Motor neuron (in vitro differentiated cells): ENCODE measurements around the gene SRRM2. TPM values are rescaled to one million over a fixed set of nuclear protein-coding genes. Genes with fewer than 3 reads are reported as not detected.
A peak's percentile ranks its signal among the peaks of the same experiment; 100 is the strongest.

Experiments
- ATAC-seq, 8 experiments: fragments of 200-7000 bp; cut with Tn5 transposase; replicated peaks in 6 of 8; 2 replicates each; pipeline ENCODE4 v1.8.0; 2021; ENCODE audit warnings: mild to moderate bottlenecking in 8 of 8, moderate library complexity in 8 of 8
- H3K27ac ChIP-seq, 2 donors: fragments of 250-450 bp; sonication (Bioruptor Pico); 2 replicates each; pipeline ENCODE4 v1.9.0; 2021; ENCODE audit warnings: antibody characterized with exemption in 2 of 2, mild to moderate bottlenecking in 2 of 2, moderate library complexity in 1 of 2
- H3K4me1 ChIP-seq, 2 donors: fragments of 250-450 bp; sonication (Bioruptor Pico); replicated peaks in 1 of 2; 2 replicates each; pipeline ENCODE4 v1.6.1; 2021; ENCODE audit warnings: antibody characterized with exemption in 2 of 2, mild to moderate bottlenecking in 2 of 2, moderate library complexity in 1 of 2
- H3K4me3 ChIP-seq, 5 donors: fragments of 250-450 bp; sonication (Bioruptor Pico); 2 replicates each; pipeline ENCODE4 v1.9.0; 2021; ENCODE audit warnings: antibody characterized with exemption in 5 of 5, mild to moderate bottlenecking in 5 of 5, moderate library complexity in 4 of 5
- WGBS, 10 experiments: fragments of 450-650 bp; shearing (Covaris generic); methylation state at CpG; one replicate each; pipeline ENCODE4 v1.0.0; 2022; 5-methylcytosine and 5-hydroxymethylcytosine counted together
- in situ Hi-C, 9 experiments: fragments of 400-800 bp; cut with MboI; loops; one replicate each; pipeline ENCODE4 v1.15.0; 2021; ENCODE audit warnings: low sequenced_read_pairs in 9 of 9, low pct_unique_long_range_greater_than_20kb in 2 of 9; ENCODE audit not compliant: unreplicated experiment in 9 of 9
- total RNA-seq, 8 experiments: library from RNA; unstranded; fragments of 300-600 nt; gene quantifications; 2 replicates each; pipeline versions ENCODE4 v1.2.3 to v1.2.4, GENCODE V29; 2022

SRRM2 gene
- 100 to 1,000 TPM in 5 of 8 experiments, 10 to 100 TPM in 3; 66.4 to 557 (median 130) TPM for total RNA-seq

DNA sequence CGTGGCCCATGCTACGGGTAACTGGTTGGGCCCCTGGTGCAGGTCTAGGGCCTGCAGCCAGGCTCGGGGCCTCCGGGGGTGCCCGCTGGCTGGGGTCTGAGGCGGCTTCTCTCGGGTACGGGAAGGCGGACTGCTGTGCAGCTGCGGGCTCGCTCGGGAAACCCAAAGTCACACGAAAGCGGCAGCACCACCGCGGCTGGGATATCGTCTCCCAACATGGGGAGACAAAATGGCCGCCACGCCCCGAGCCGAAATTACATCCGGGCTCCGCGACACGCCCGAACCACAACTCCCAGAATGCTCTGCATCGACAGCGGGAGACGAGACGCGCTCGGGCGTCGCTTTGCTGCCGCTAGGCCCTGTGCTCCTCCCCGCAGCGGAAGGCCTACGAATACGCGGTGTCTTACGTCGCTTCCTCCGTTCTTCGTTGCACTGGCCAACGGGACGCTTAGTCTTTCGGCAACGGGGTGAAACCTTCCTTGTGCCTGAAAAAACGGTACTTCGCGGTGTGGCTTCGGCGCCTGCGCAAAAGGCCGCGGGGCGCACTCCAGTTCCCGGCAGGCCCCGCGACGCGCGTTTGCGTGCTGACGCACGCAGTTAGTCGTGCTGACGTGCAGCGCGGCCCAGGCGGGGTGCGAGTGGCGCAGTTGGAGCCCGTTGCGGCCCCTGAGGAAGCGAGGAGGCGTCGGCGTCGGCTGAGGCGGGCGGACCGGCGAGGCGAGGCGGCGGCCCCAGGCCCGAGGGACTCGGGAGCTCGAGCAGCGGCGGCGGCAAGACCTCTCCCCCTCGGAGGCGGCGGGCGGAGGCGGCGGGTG lies at the start of gene SRRM2:
Gene SRRM2, plus strand, starts transcription at position 604 of the 815 bp plus-strand sequence. CDS start 3,727 bp downstream, outside the sequence.
- peaks cover 19 to 20% of the 10 kb centered on the region in 2 donors for H3K4me1 ChIP-seq
- H3K27ac ChIP-seq: peak within 1 kb of the TSS; percentile 99 to 100
- peak within 1 kb of the TSS; percentile 54 to 97 (median 87) for H3K4me3 ChIP-seq
- peak; percentile 83 to 94 (median 88) for ATAC-seq
- in situ Hi-C loops: no loop called here
- WGBS, 10 experiments: 0 to 10% (median 0%) methylated on average over 1 to 7 of the region's 99 CpGs; no CpG with 5 or more reads in 5 of the 10 experiments

DNA sequence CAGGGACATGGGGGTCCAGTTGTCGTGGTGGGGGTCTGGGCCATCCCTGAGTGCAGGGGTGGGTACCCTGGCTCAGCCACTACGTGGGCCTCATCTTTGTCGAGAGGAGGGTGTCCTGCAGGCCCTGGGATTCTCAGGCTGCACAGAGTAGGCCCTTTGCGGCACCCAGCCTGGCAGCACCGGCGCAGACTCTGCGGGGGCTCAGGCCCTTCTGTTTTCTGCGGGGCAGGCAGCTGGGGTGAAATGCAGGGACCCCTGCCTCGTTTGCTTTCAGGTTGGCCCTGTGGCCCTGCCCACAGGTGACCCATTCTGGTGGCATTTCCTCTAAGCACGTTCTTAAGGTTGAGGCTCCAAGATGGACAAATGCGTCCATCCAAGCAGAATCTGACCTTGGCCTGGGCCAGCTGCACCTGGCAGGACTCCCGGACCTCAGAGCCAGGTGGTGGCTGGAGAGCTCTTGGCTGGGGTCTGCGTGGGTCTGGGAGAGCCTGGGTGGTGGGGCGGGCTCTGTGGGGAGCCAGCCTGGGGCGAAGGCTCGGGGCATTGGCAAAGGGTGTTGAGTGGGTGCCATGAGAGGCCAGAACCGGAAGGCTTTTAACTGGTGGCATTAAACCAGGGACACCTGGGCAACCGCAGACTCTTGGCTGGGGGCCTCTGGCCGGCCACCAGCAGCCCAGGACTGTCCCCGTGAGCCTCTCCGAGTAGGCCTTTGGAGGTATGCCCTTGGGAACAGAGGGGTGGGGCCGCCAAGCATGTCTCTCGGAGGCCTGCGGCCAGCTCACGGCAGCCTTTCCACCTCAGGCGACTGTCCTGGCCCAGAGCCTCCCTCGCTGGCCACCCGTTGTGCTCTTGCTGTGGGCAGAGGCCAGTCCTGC lies 49.3 kb upstream of the SRRM2 start:
- no peak for ATAC-seq
- WGBS, 10 experiments: 90 to 100% (median 97%) methylated on average over 1 to 5 of the region's 28 CpGs; no CpG with 5 or more reads in 7 of the 10 experiments
- H3K4me1 ChIP-seq: no peaks in the 10 kb centered on the region
- no peak overlapping the region for H3K27ac ChIP-seq
- H3K4me3 ChIP-seq: no peak overlapping the region
- in situ Hi-C loops: no loop called here

DNA sequence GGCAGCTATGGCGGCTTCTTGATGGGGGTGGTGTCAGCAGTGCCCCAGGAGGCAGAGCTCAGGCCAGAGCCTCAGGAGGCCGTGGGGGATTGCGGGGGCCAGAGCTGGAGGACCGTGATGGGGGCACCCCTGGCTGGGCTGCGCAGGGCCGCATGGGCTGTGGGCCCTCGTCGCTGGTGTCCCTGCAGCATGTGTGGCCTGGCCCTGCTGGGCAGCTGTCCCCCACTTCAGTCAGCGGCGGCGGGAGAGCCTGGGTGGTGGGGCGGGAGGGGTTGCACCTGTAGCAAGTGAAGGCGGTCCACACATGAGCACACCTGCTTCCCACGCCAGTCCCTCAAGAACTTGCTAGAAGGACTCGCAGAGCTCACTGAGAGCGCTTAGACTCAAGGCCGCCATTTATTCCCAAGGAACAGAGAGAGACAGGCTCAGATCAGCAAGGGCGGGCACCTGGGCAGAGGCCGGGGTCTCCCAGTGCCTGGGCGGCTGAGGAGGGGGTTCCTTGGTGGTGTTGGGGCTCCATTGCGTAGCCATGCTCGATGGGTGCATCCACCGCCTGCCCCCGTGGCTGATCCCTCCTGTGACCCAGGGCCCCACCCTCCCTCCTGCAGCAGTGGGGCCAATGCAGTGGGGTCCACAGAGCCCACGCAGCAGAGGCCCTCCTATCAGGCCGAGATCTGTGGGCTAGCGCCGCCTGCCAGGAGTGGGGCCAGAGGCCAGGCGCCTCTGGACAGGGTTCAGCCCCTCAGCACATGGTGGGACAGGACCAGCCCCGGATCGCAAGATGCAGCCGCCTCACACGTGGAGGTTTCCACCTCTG lies 48.1 kb upstream of the SRRM2 start:
- 96% methylated on average over 4 of the region's 33 CpGs; no CpG with 5 or more reads in 9 of the 10 experiments for WGBS, 10 experiments
- H3K27ac ChIP-seq: no peak overlapping the region
- no peak overlapping the region for H3K4me3 ChIP-seq
- ATAC-seq: peak in 1 of 8 experiments; percentile 10
- no peaks in the 10 kb centered on the region for H3K4me1 ChIP-seq
- in situ Hi-C loops: no loop called here

DNA sequence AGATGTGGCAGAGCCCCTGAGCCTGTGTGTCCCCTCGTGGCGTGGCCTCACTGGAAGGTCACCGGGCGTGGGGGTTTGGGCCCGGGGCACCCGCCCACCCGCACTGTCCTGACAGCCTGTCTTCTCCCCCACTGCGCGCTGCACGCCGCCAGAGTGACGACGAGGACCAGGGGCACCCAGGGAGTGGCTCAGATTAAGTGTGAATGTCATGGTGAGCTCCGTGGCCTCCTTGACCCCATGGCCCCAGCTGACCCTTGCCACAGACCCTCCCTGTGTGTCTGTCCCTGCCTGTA lies 47.5 kb upstream of the SRRM2 start:
- Histone ChIP-seq H3K4me3 (no peak overlapping the region), H3K4me1 (no peaks in the 10 kb centered on the region), H3K27ac (no peak overlapping the region)
- no peak for ATAC-seq
- WGBS, 10 experiments: no CpG with 5 or more reads among the region's 14 CpGs
- in situ Hi-C loops: no loop called here

DNA sequence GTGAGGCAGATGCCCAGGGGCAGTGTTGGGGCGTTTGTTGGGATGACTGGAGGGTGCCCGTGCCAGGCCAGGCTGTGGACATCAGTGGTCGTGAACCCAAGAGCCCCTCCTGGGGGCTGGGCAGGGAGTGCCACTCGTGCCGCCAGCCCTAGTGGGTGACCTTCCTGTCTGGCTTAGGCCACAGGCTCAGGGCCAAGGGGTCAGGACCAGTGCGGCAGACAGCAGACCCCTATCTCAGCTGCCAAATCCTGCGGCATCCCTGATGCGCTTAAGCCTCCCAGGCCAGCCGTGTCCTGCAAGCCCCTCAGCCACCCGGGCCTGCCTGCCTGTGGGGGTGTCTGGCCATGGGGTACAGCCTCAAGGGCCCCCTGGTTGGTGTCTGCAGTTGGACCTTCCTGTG lies 47.1 kb upstream of the SRRM2 start:
- Histone ChIP-seq H3K27ac (no peak overlapping the region), H3K4me3 (no peak overlapping the region), H3K4me1 (no peaks in the 10 kb centered on the region)
- in situ Hi-C loops: no loop called here
- ATAC-seq: peak in 1 of 8 experiments; percentile 2
- 60 to 90% (median 87%) methylated on average over 1 to 5 of the region's 10 CpGs; no CpG with 5 or more reads in 7 of the 10 experiments for WGBS, 10 experiments

DNA sequence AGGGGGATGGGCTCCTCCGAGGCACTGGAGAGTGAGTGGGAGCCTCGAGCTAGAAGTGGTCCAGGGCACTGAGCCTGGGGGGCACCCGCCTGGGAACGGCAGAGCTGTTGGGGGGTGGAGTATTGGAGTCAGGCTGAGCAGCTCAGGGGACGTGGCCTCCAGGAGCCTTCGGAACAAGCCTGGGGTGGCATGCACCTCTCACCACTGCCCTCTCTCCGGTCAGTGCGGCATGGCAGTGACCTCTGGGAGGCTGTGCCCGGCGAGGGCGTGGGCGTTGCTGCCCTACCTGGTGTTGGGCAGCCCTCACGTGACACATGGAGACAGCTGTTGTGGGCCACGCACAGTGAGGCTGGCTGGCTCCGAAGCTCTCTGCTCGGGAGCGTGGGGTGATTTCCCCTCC lies 46.4 kb upstream of the SRRM2 start:
- Histone ChIP-seq H3K4me1 (no peaks in the 10 kb centered on the region), H3K27ac (no peak overlapping the region), H3K4me3 (no peak overlapping the region)
- 93 to 100% methylated on average over 1 to 5 of the region's 17 CpGs; no CpG with 5 or more reads in 8 of the 10 experiments for WGBS, 10 experiments
- in situ Hi-C loops: no loop called here
- no peak for ATAC-seq

DNA sequence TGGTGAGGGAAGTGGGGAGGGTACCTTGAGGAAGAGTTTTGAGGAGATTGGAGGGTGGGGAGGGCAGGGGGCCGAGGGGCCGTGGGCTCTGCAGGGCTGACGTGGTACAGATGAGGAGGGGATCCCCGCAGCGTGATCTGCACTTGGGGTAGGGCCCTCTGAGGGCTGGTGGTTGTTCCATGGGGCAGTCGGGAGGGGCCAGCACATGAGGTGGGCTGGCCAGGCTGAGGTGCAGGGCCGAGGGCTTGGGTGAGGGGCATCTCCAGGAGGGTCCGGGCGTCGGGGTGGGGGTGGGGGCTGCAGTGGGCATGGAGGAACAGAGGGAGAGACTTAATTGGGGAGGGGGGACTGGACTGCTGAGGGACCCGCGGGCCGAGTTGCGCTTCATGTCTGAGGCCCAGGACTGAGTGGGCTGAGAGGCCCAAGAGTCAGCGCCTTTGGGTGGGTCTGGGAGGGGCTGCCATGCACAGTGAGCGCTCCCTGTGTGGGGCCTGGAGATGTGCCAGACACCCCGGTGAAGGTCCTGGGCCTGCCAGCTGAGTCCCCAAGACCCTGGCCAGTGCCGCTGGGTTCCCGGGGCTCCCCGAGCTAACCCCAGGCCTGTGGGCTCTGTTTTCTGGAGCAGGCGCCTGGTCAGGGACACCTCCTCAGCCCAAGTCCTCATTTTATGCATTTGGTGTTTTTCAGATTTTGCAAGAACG lies 45.7 kb upstream of the SRRM2 start:
- Histone ChIP-seq H3K4me3 (no peak overlapping the region), H3K27ac (no peak overlapping the region), H3K4me1 (no peaks in the 10 kb centered on the region)
- in situ Hi-C loops: no loop called here
- WGBS, 10 experiments: 83 to 94% methylated on average over 1 to 3 of the region's 22 CpGs; no CpG with 5 or more reads in 8 of the 10 experiments
- ATAC-seq: no peak

DNA sequence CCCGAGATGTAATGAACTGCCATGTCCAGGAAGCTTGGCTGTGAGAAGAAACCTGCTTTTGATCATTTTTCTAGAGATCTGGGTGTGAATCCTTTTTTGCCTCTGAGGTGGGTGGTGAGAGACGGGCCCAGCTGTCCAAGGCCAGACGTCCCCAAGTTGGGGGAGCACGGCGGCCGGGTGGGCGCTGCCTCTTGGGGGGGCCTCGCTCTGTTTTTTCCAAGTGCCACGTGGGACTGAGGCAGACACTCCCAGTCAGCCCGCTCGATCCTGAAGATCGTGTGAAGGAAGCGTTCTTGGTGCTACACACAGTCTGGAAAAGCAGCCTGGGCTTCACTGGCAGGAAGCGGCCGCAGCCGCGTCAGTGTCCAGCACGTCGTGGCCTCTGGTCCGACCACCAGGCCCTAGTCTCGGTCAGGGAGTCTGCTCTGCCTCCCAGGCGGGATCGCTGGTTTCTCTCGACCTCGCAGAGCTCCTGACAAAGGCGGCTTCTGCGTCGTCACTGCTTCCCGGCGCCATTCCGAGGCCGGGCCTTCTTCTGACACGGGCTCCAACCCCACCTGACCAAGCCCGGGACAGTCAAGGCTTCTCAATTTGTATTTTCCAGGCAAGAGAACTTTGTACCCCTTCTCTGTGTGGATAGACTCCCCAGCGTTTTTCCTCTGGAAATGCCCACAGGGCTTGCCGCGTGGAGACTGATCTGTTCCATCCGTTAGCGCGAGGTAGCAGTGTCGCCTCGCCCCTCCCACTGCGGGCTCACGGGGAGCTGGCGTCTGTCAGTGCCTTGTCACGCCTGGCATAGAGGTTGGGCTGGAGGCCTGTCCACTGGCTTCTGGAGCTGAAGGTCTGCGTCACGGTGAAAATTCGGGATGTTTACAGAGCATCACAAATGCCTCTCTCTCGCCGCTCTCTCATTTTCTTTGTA lies 44.8 kb upstream of the SRRM2 start:
- no peak for ATAC-seq
- WGBS, 10 experiments: 67 to 100% (median 92%) methylated on average over 2 to 23 of the region's 51 CpGs; no CpG with 5 or more reads in 1 of the 10 experiments
- Histone ChIP-seq H3K4me1 (no peaks in the 10 kb centered on the region), H3K27ac (no peak overlapping the region), H3K4me3 (no peak overlapping the region)
- in situ Hi-C loops: no loop called here

DNA sequence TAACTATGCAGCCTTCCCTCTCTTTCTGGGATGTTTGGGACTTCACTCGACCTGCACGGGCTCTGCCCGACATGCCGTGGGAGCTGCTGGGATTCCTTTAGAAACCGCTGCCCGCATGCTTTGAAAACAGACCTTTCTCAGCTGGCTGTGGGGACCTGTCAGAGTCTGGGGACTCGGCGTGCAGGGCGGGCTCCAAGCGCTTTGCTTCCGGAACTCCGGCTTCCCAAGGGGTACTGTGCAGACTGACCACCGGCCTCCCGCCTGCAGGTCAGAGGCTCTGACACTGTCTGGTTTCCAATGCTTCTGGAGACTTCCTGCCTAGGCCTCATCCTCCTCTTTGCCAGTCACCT lies 44.2 kb upstream of the SRRM2 start:
- H3K4me1 ChIP-seq: no peaks in the 10 kb centered on the region
- 80 to 100% (median 98%) methylated on average over 1 to 13 of the region's 14 CpGs; no CpG with 5 or more reads in 4 of the 10 experiments for WGBS, 10 experiments
- in situ Hi-C loops: no loop called here
- ATAC-seq: no peak
- H3K4me3 ChIP-seq: no peak overlapping the region
- no peak overlapping the region for H3K27ac ChIP-seq

DNA sequence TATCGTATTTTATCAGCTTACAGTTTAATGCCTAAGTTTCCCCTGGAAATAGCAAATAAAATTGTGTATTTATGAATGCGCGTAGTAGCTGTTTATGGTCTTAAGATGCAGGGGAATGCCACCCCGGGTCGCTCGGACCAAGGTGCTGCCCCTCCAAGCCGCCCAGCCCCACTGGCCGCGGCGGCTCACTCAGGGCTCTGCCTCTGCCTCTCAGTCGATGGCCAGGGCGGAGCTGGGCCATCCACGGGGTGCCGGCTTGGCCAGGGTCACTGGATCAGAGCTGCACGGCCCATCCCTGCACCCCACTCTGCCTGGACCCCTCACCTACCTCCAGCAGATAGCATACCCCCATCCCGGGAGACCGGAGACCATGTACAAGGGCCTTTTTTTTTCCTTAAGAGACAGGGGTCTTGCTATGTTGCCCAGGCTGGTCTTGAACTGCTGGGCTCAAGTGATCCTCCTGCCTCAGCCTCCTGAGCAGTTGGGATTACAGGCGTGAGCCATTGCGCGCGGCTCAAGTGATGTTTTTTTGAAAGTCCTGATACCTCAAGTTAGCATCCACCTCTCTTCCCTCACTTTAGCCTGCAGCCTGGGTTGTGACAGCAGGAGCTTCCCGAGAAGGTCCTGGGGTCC lies 43.4 kb upstream of the SRRM2 start:
- H3K4me1 ChIP-seq: no peaks in the 10 kb centered on the region
- no peak overlapping the region for H3K27ac ChIP-seq
- in situ Hi-C loops: no loop called here
- ATAC-seq: no peak
- no peak overlapping the region for H3K4me3 ChIP-seq
- whole genome bisulfite sequencing, 10 experiments: 80 to 100% (median 96%) methylated on average over 1 to 10 of the region's 22 CpGs; no CpG with 5 or more reads in 3 of the 10 experiments

DNA sequence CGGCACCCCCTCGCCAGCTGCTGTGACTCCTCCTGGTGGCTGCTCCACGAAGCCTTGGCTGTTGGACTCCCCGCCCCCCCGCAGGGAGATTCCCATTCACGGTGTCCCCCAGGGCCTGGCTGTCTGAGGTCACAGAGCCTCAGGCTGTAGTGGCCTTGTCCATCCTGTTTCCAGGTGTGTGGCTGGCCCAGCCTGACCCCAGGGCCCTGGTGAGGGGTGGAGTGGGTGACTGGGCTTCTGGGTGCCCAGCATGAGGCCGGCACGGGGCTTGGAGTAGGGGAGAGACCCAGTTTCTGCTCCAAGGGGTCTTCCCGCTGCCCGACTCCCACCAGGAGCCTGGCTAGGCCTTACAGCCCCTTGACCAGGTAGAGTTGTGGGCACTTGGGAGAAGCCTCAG lies 42.9 kb upstream of the SRRM2 start:
- Histone ChIP-seq H3K27ac (no peak overlapping the region), H3K4me1 (no peaks in the 10 kb centered on the region), H3K4me3 (no peak overlapping the region)
- ATAC-seq: no peak
- WGBS, 10 experiments: 100% methylated on average over 6 of the region's 10 CpGs; no CpG with 5 or more reads in 9 of the 10 experiments
- in situ Hi-C loops: no loop called here
